Heart left ventricle (tissue), 16 donors: ENCODE results near the gene LYPD4. TPM values are rescaled to one million over a fixed set of nuclear protein-coding genes. Genes with fewer than 3 reads are reported as not detected.

ENCODE experiments used
- ATAC-seq, 4 donors: fragments of 200-7000 bp; cut with Tn5 transposase; one replicate each; pipeline ENCODE4 v1.9.1; 2020 to 2022; ENCODE audit warnings: moderate library complexity in 4 of 4, mild to moderate bottlenecking in 3 of 4, moderate number of reproducible peaks in 1 of 4
- DNase-seq, 5 donors: peaks; one replicate each; pipeline ENCODE4 v3.0.0-alpha.2; 2020
- H3K27ac ChIP-seq, 12 donors: fragments of 200-600 bp; sonication (generic) in 4 of 12; one replicate each; pipeline versions ENCODE4 v1.5.0 to v1.8.0; 2016 to 2022; ENCODE audit warnings: mild to moderate bottlenecking in 2 of 12
- H3K27me3 ChIP-seq, 9 donors: fragments of 200-600 bp; sonication (generic) in 2 of 9; one replicate each; pipeline versions ENCODE4 v1.5.1 to v1.8.0; 2016 to 2022; ENCODE audit warnings: mild to moderate bottlenecking in 3 of 9
- H3K36me3 ChIP-seq, 9 donors: fragments of 200-600 bp; sonication (generic) in 2 of 9; one replicate each; pipeline versions ENCODE4 v1.5.0 to v1.8.0; 2018 to 2022; ENCODE audit warnings: mild to moderate bottlenecking in 2 of 9
- H3K4me1 ChIP-seq, 12 donors: fragments of 200-600 bp; sonication (generic) in 4 of 12; one replicate each; pipeline versions ENCODE4 v1.5.0 to v1.8.0; 2016 to 2022; ENCODE audit warnings: mild to moderate bottlenecking in 3 of 12
- H3K4me3 ChIP-seq, 12 donors: fragments of 200-600 bp; sonication (generic) in 4 of 12; one replicate each; pipeline versions ENCODE4 v1.5.0 to v1.8.0; 2017 to 2022; ENCODE audit warnings: mild to moderate bottlenecking in 9 of 12, moderate library complexity in 4 of 12
- H3K9me3 ChIP-seq, 12 donors: fragments of 200-600 bp; sonication (generic) in 4 of 12; one replicate each; pipeline versions ENCODE4 v1.5.0 to v1.8.0; 2016 to 2022; ENCODE audit warnings: mild to moderate bottlenecking in 1 of 12
- CTCF ChIP-seq, 12 donors: fragments of 200-600 bp; sonication (generic) in 4 of 12; IDR thresholded peaks; one replicate each; pipeline versions ENCODE4 v1.5.0 to v1.8.0; 2018 to 2022; ENCODE audit warnings: antibody characterized with exemption in 12 of 12, mild to moderate bottlenecking in 5 of 12
- POLR2A ChIP-seq, 2 donors: fragments of 450-650 bp; IDR thresholded peaks; one replicate each; pipeline ENCODE4 v1.6.1; 2017; ENCODE audit warnings: antibody characterized with exemption in 2 of 2, mild to moderate bottlenecking in 2 of 2, moderate library complexity in 2 of 2
- WGBS, 4 donors: extraction: QIAGEN DNeasy Blood & Tissue Kit in 2 of 4; methylation state at CpG; one replicate each; pipeline versions ENCODE4 v1.1.5 to v1.1.7; 2013 to 2018; 5-methylcytosine and 5-hydroxymethylcytosine counted together
- intact Hi-C, 10 donors: fragments of 100-400 bp; cut with DNase I; formaldehyde crosslinking; loops; one replicate each; pipeline versions ENCODE4 v1.11.1 to v1.14.2; 2022
- polyA plus RNA-seq, 2 donors: library from polyadenylated mRNA; stranded (reverse); fragments of 200-250 nt; gene quantifications; one replicate each; pipeline ENCODE4 v1.2.3, GENCODE V29; 2013
- total RNA-seq, 9 donors: library from RNA; depleted of rRNA in 2 of 9; stranded (reverse); fragments of >200 nt in 2 of 9; fragmentation: NEBNext Ultra II Directional in 3 of 9; extraction: Animal tissue kit (Norgen Biotek cat#: 25700) in 3 of 9; gene quantifications; one replicate each; pipeline versions ENCODE4 v1.1.0 to v1.2.4, GENCODE V29; 2016 to 2023
- donor health status: ischemic (EF 13 %, LVEDD 7.1; RV severe dilation, severe dysfunction).
- donor health status: healthy with polysubstance abuse.
- donor health status: DM: no; HTN: yes; CAD: no.
- donor health status: DM: no; HTN: no; CAD: no.
- donor health status: ischemic (EF 25% LVEDD 6.9; RV normal size, moderate dysfunction).
- donor health status: ischemic (EF 25% LVEDD 5.7; RV mildly dilated, moderate dysfunction).
- donor health status: healthy.
- donor health status: DM: yes; HTN: yes; CAD: no.
- donor health status: ischemic (EF 35%, LVEDD 5.7; RV mildly dilated, moderate dysfunction).
- donor health status: nonischemic (EF 11% LVEDD 7.7; RV severe dilation, severe dysfunction).
- donor health status: DM: yes; HTN: yes; CAD: no.
- donor health status: PGD.
- donor health status: ischemic (EF 29% LVEDD 5.4; RV normal size, mild dysfunction).
- donor health status: nonischemic (EF 23%, LVEDD 6.1; RV moderate dilation, normal function).

LYPD4 gene
- total and polyA plus RNA-seq, 11 donors, result not detected

- Histone ChIP-seq H3K27me3 (no peaks in the 10 kb centered on the region), H3K36me3 (peaks cover 0 to 43% (median 39%) of the 10 kb centered on the region in 9 donors), H3K4me3 (no peak overlapping the region), H3K4me1 (peaks cover 0 to 96% (median 20%) of the 10 kb centered on the region in 12 donors), H3K9me3 (no peaks in the 10 kb centered on the region), H3K27ac (peak overlapping the region in 4 of 12 donors; percentile 4 to 86 (median 25))
- DNase-seq (peak; percentile 53 to 84 (median 65)), ATAC-seq (peak; percentile 38 to 71 (median 65))
- peak; percentile 52 to 72 (median 64) for TF ChIP-seq CTCF (IDR thresholded peaks at IDR 0.05)
- no peak for TF ChIP-seq POLR2A (IDR thresholded peaks at IDR 0.05)
- intact Hi-C loops, result loop anchor here (1.0 to 10.0 kb wide), 8 partner anchors 59 to 362 kb away; partner anchors contain the start of gene RABAC1 (in 2 of the 10)
- 54 to 61% (median 54%) methylated on average over 18 of the region's 18 CpGs for WGBS, 4 donors
These were observed 28.5 kb upstream of the LYPD4 start for GRCh38 chr19:41872775-41873647.

GRCh38 chr19:41872384-41872774, 27.9 kb upstream of the LYPD4 start:
- ATAC-seq, result no peak
- intact Hi-C loops, result loop anchor here (2.0 to 10.0 kb wide), 7 partner anchors 60 to 362 kb away; partner anchors contain the start of gene RABAC1 (in 2 of the 10)
- 90 to 93% (median 91%) methylated on average over 12 of the region's 12 CpGs for WGBS, 4 donors

GRCh38 chr19:41871573-41872383, 27.3 kb upstream of the LYPD4 start:
- H3K4me1 ChIP-seq, result peaks cover 0 to 96% (median 20%) of the 10 kb centered on the region in 12 donors
- no peak for TF ChIP-seq POLR2A (IDR thresholded peaks at IDR 0.05)
- 52 to 59% (median 55%) methylated on average over 9 to 16 of the region's 16 CpGs for WGBS, 4 donors
- ATAC-seq, result peak in 3 of 4 donors; percentile 11 to 78 (median 14)
- peak in 2 of 5 donors; percentile 45 to 53 for DNase-seq
- no peaks in the 10 kb centered on the region for H3K9me3 ChIP-seq
- intact Hi-C loops, result loop anchor here (2.0 to 10.0 kb wide), 7 partner anchors 61 to 363 kb away; partner anchors contain the start of gene RABAC1 (in 2 of the 10)
- peak overlapping the region in 10 of 12 donors; percentile 3 to 86 (median 48) for H3K27ac ChIP-seq
- H3K36me3 ChIP-seq, result peaks cover 0 to 55% (median 46%) of the 10 kb centered on the region in 9 donors
- no peaks in the 10 kb centered on the region for H3K27me3 ChIP-seq
- H3K4me3 ChIP-seq, result no peak overlapping the region

More at GRCh38 chr19:41872384-41872774, 27.9 kb upstream of the LYPD4 start:
- Histone ChIP-seq H3K27ac (peak overlapping the region in 7 of 12 donors; percentile 3 to 86 (median 55)), H3K9me3 (no peaks in the 10 kb centered on the region), H3K27me3 (no peaks in the 10 kb centered on the region), H3K36me3 (peaks cover 0 to 49% (median 40%) of the 10 kb centered on the region in 9 donors), H3K4me1 (peaks cover 0 to 96% (median 20%) of the 10 kb centered on the region in 12 donors), H3K4me3 (no peak overlapping the region)
- TF ChIP-seq POLR2A (IDR thresholded peaks at IDR 0.05) (no peak), CTCF (IDR thresholded peaks at IDR 0.05) (no peak)
- DNase-seq, result no peak

GRCh38 chr19:41870401-41870873, 26.0 kb upstream of the LYPD4 start:
- Histone ChIP-seq H3K9me3 (no peaks in the 10 kb centered on the region), H3K27me3 (no peaks in the 10 kb centered on the region), H3K4me1 (peaks cover 0 to 96% (median 22%) of the 10 kb centered on the region in 12 donors), H3K27ac (peak overlapping the region in 3 of 12 donors; percentile 22 to 86 (median 55)), H3K36me3 (peaks cover 0 to 68% (median 55%) of the 10 kb centered on the region in 9 donors), H3K4me3 (no peak overlapping the region)
- ATAC-seq (peak in 1 of 4 donors; percentile 5), DNase-seq (no peak)
- WGBS, 4 donors, result 55 to 83% (median 72%) methylated on average over 3 of the region's 3 CpGs
- intact Hi-C loops, result loop anchor here in 9 of 10 donors (5.0 to 10.0 kb wide), 5 partner anchors 62 to 364 kb away; partner anchors contain the start of gene RABAC1 (in 2 of the 9)
- TF ChIP-seq POLR2A (IDR thresholded peaks at IDR 0.05), result no peak
- no peak for TF ChIP-seq CTCF (IDR thresholded peaks at IDR 0.05)
